NB4 (cell line): ENCODE results near the gene MEGF11.

ENCODE experiments used
- MYC ChIP-seq: IDR thresholded peaks from 2 replicates; pipeline ENCODE4 v1.6.1; 2011; ENCODE audit warnings: low read depth, low read length
- POLR2A ChIP-seq: IDR thresholded peaks from 2 replicates; pipeline ENCODE4 v1.6.1; 2011; ENCODE audit warnings: mild to moderate bottlenecking; ENCODE audit not compliant: insufficient read length; ENCODE audit errors: extremely low read depth
- TF ChIP-seq, protein P1 (sequence below): IDR thresholded peaks from one replicate; pipeline ENCODE4 v1.5.1; 2012; ENCODE audit warnings: low read depth, low read length
- TF ChIP-seq, protein P2 (sequence below): IDR thresholded peaks from 2 replicates; pipeline ENCODE4 v1.6.1; 2011; ENCODE audit warnings: low read depth, low read length

DNA sequence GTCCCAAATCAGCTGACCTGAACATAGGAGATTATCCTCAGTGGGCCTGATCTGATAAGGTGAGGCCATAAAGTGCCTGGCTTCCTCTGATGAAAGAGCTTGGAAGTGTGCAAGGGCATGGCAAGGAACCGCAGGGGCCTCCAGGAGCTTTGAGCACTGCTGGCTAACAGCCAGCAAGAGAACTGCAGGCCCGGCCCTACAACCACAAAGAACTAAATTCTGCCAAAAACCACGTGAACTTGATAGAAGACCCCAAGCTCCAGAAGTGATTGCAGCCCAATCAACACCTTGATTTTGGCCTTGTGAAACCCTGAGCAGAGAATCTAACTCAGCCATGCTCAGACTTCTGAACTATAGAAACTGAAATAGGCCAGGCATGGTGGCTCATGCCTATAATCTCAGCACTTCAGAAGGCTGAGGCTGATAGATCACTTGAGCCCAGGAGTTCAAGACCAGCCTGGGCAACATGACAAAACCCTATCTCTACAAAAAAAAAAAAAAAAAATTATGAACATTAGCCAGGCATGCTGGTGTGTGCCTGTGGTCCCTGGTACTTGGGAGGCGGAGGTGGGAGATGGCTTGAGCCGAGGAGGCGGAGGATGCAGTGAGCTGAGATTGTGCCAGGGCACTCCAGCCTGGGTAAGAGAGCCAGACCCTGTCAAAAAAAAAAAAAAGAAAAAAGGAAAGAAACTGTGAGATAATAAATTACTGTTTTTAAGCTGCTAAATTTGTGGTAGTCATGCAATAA lies 32.2 kb upstream of the MEGF11 start:
- no peak for TF ChIP-seq POLR2A
- TF ChIP-seq, protein P1, sequence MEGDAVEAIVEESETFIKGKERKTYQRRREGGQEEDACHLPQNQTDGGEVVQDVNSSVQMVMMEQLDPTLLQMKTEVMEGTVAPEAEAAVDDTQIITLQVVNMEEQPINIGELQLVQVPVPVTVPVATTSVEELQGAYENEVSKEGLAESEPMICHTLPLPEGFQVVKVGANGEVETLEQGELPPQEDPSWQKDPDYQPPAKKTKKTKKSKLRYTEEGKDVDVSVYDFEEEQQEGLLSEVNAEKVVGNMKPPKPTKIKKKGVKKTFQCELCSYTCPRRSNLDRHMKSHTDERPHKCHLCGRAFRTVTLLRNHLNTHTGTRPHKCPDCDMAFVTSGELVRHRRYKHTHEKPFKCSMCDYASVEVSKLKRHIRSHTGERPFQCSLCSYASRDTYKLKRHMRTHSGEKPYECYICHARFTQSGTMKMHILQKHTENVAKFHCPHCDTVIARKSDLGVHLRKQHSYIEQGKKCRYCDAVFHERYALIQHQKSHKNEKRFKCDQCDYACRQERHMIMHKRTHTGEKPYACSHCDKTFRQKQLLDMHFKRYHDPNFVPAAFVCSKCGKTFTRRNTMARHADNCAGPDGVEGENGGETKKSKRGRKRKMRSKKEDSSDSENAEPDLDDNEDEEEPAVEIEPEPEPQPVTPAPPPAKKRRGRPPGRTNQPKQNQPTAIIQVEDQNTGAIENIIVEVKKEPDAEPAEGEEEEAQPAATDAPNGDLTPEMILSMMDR: no peak
- TF ChIP-seq MYC: no peak
- TF ChIP-seq, protein P2, sequence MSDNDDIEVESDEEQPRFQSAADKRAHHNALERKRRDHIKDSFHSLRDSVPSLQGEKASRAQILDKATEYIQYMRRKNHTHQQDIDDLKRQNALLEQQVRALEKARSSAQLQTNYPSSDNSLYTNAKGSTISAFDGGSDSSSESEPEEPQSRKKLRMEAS: no peak
